HUDEP-2 (cell line): Measurements from ENCODE around the gene ATF7IP2.
"Not testable (repeated sequence)": the region's sequence is repeated elsewhere in the genome, so short reads cannot be mapped to it uniquely, and the experiment has no call there.

Experiments
- DNase-seq, 76 experiments: peaks; one replicate each; lab custom pipeline; 2025; ENCODE audit not compliant: unreplicated experiment in 76 of 76; lab: John Stamatoyannopoulos, UW

The ATF7IP2 gene

DNA sequence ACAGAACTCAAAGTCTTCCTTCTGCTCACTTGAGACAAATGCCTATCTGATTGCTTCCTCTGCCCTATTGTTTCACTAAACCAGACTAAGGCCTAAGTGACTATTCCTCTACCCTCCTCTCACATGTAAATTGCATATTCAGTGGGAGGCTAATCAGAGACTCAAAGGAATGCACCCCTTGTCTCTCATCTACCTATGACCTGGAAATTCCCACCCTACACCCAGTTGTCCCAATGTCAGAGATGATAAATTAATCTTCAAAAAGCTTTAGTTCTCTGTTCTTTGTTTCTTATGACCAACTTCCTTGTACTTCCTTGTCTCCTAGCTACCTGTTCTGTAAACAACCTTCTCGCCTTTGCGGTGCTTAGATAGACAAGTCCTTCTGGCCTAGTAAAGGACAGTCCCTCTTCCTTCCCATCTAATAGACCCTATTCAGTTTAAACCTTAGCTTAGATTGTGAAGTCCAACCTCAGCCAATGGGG is 118.6 kb downstream of the ATF7IP2 start:
- no peak for DNase-seq

DNA sequence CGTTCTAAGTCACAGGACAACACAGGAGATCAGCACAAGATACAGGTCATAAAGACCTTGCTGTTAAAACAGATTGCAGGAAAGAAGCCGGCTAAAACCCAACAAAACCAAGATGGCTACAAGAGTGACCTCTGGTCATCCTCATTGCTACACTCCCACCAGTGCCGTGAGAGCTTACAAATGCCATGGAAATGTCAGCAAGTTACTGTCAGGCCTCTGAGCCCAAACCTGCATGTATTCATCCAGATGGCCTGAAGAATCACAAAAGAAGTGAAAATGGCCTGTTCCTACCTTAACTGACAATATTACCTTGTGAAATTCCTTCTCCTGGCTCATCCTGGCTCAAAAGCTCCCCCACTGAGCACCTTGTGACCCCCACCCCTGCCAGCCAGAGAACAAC is 119.4 kb downstream of the ATF7IP2 start:
- not testable (repeated sequence) for DNase-seq

DNA sequence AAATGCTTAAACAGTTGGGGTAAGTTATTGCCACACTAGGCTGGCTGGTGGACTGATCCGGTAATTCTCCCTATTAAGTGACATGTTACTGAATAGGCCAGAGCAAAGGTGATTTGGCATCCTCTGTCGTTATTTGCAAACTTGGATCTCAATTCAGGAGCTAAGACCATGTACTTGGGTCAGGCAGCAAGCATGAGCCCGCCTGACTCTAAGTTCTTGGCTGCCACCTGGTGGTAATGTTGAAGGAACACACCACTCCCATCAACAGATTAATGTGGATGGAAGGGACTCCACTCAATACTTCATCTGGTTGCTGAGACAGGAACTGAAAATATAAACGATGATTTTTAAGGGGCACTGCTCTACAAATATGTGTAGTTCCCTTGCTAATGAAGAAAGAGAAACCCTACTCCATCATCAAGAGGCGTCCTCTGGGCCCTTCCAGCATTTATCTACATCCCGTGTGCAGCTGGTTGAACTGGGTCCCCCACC is 123.7 kb downstream of the ATF7IP2 start:
- peak in 72 of 76 experiments; percentile 9 to 86 (median 62) for DNase-seq

DNA sequence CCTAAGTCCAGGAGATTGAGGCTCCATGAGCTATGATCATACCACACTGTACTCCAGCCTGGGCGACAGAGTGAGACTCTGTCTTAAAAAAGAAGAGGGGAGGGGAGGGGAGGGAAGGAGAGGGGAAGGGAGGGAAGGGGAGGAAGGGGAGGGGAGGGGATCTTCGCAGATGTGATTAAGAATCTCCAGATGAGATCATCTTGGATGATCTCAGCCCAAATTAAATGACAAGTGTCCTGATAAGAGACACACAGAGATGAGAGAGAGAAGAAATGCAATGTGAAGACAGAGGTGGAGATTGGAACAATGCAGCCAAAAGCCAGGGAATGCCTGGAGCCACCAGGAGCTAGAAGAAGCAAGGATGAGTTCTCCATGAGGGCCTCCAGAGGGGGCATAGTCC is 124.4 kb downstream of the ATF7IP2 start:
- no peak for DNase-seq

DNA sequence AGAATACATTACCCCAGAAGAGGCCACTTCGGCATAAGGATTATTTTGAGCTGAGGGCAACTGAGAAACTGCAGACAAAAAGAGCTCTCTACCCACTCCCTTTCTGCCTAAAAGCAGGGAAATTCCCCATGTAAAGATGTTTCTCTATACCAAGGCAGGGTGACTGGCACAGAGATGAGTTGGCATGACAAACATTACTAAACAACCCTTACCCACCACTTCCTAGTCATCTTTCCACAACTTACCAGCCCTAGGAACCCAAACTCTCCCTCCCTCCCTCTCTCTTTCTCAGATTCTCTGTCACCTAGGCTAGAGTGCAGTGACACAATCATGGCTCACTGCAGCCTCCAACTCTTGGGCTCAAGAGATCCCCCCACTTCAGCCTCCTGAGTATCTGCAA is 126.0 kb downstream of the ATF7IP2 start:
- DNase-seq = no peak

DNA sequence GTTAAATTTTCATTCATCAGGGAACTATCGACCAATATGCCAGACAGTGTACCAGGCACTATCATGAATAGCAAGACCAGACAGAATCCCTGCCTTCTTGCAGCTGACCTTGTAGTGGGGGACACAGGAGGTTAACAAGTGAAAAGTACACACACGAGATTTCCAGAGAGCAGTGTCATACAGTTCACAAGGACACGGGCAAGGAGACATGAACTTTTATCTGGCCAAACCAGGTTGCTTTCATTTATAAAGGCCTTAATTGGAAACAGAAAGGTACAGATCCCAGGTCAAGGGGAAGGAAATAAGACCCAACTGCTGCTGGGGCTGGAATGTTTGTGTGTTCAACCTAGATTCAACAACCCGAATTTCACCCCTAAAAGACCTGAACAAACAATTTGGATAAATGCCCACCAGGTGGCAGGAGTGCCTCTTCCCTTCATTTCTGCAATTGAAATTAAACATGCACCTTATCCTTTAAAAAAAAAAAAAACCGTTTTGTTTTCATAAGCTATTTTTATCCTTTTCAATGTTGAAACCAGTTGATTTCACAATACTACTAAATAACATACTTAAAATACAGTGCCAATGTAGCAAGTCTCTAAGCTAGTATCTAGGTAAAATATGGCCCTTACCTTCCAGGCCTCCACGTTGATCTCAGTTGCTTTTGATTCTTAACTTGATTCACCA is 128.7 kb downstream of the ATF7IP2 start:
- peak in 34 of 76 experiments; percentile 2 to 60 (median 28) for DNase-seq

DNA sequence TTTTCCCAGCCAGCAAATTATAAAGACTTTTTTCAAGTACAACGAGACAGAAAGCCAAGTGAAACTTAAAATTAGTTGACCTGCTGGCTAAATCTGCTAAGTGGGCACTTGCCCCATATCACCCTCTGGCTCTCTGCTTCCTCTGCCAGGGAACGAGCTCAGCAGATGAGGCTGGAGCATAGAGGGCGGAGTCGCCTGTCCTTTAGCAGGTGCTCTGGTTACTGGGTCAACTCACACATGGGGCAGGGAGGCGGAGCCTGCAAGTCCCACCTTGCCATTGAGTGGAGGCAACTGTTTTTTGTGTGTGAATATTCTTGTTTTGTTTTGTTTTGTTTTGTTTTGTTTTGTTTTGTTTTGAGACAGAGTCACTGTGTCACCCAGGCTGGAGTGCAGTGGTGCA is 132.0 kb downstream of the ATF7IP2 start:
- DNase-seq = no peak

DNA sequence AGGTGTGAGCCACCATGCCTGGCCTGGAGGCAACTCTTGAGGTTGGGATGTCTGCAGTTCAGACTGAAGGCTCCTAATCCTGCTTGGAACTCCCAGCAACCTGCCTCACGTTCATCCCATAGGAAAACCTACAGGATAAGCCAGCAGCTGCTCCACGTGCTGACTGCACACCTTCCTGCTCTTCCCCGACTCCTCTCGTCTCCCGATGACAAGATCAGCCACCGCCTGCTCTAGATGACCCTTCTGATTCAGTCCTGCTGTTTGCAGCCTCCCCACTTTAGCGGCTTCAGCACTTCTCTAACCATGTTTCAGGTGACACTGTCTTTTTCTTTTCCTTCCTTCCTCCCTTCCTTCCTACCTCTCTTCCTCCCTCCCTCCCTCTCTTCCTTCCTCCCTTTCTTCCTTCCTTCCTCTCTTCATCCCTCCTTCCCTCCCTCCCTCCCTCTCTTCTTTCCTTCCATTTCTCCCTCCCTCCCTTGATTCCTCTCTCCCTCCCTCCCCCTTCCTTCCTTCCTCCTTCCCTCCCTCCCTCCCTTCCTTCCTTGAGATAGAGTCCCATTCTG is 132.7 kb downstream of the ATF7IP2 start:
- DNase-seq = no peak

DNA sequence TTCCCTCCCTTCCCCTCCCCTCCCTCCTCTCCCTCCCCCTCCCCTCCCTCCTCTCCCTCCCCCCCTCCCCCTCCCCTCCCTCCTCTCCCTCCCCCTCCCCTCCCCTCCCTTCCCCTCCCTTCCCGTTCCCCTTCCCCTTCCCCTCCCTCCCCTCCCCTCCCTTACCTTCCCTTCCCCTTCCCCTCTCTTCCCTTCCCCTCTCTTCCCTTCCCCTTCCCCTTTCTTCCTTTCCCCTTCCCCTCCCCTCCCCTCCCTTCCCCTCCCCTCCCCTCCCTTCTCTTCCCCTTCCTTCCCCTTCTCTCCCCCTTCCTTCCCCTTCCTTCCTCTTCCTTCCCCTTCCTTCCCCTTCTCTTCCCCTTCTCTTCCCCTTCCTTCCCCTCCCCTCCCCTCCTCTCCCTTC is 133.4 kb downstream of the ATF7IP2 start:
- no peak for DNase-seq

DNA sequence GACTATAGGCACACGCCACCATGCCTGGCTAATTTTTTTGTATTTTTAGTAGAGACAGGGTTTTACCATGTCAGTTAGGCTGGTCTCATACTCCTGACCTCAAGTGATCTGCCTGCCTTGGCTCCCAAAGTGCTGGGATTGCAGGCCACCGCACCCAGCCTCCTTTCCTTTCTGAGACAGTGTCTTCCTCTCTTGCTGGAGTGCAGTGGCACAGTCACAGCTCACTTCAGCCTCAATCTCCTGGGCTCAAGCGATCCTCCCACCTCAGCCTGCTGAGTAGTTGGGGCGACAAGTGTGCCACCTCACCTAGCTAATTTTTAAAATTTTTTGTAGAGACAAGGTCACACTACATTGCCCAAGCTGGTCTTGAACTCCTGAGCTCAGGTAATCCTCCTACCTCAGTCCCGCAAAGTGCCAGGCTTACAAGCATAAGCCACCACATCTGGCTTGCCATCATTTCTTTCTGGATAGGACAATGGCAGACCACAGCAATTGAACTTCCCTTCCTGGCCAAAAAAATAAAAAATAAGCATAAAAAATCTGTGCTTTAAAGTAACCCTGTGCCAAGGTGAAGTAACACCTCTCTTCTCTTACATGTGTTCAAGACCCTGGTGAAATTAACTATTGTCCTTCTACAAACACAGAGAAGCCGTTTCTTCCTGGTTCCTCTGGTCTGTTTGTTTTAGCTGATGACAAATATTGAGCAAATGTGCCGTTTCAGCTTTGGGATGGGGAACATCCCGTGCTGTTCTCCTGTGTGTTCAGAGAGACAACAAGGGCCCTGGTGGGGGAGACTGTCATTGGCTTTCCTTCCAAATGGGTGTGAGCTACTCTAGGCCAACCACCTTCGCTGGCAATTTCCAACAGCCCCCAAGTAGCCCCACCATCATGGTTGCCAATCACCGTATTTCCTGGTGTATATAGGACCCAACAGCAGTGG is 134.3 kb downstream of the ATF7IP2 start:
- DNase-seq = no peak

DNA sequence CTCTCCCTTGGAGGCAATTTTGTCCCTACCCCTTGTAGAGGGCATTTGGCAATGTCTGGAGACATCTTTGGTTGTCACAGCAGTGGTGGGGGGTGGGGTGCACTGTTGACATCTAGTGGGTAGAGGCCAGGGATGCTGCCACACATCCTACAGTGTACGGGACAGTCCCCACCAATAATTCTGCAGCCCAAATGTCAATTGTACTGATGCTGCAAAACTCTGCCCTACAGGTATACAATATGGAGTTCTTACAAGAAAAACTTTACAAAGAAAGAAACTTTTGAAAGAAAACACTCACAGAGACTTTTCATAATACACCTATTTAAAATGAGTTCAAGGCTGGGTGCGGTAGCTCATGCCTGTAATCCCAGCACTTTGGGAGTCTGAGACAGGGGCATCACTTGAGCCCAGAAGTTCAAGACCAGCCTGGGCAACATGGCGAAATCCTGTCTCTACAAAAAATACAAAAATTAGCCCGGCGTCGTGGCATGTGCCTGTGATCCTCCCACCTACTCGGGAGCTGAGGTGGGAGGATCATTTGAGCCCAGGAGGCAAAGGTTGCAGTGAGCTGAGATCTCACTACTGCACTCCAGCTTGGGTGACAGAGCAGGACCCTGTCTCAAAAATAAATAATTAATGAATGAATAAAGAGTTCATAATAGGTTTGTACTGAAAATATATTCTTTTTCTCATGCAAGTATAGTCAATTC is 135.2 kb downstream of the ATF7IP2 start:
- no peak for DNase-seq

DNA sequence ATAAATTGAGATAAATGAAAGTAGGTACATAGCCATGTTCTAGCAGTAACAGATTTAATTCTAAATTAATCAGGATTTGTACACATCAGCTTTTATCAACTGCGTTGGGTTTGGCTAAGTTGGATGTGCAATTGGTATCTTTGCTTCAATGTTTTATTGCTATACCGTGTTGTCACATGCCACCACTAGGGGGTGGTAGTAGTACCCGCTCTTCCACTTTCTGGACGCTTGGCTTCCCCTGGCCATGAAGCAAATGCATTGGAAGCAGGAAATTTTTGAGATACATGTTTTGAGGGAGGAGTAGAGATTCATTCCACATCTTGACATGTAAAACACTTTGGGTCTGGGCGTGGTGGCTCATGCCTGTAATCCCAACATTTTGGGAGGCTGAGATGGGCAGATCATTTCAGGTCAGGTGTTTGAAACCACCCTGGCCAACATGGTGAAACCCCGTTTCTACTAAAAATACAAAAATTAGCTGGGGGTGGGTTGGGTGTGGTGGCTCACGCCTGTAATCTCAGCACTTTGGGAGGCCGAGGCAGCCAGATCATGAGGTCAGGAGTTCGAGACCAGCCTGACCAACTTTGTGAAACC is 135.9 kb downstream of the ATF7IP2 start:
- DNase-seq = peak in 60 of 76 experiments; percentile 2 to 73 (median 35)

DNA sequence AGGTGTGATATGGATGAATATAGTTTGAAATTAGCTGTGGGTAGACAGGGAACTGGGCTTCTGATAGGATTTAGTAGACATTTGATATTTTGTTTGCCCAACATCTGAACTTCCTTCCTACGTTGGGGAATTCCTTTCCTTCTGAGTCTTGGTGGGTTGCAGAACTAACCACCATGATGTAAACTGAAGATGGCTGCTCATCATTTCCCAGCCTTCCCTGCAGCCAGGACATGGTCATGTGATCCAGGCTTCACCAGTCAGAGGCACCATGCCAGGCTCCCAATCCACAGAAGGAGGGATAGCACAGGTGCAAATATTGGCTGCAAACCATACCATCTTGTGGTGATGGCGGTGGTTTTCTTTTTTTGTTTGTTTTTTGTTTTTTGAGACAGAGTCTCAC is 137.1 kb downstream of the ATF7IP2 start:
- DNase-seq = no peak

DNA sequence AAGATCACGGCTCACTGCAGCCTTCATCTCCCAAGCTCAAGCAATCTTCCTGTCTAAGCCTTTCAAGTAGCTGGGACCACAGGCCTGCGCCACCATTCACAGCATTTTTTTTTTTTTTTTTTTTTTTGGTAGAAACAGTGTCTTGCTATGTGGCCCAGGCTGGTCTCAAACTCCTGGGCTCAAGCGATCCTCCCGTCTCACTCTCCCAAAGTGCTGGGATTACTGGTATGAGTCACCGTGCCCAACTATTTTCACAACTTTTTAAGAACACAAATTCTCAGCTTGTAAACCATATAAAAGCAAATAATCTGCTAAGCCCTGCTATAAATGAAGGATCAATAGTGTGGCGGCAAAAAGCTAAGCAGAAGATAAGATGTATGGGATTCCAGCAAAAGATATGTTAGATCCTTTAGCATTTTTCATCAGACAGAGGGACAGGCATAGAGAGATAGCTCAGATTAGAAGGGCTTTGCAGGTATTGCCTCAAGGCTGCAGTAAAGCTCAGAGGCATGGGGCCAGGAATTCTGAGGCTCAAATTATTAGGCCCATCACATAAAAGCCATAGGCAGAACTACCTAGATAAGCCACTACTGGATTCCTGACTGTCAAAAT is 139.5 kb downstream of the ATF7IP2 start:
- DNase-seq = no peak

DNA sequence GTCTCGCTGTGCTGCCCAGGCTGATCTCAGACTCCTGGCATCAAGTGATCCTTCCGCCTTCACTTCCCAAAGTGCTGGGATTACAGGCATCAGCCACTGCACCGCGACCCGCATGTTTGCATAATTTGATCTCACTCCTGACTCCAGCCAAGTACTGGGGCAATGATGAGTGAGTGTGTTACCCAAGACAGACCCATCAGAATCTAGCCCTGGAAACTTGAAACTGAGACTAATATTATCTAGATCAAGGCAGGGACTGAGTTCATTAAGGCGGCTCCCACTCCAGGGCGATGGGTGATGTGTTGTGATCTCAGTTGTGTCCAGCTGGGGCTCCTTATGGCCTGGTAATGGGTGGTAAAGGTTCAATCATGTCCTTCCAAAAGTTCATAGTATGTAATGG is 141.1 kb downstream of the ATF7IP2 start:
- DNase-seq = no peak

DNA sequence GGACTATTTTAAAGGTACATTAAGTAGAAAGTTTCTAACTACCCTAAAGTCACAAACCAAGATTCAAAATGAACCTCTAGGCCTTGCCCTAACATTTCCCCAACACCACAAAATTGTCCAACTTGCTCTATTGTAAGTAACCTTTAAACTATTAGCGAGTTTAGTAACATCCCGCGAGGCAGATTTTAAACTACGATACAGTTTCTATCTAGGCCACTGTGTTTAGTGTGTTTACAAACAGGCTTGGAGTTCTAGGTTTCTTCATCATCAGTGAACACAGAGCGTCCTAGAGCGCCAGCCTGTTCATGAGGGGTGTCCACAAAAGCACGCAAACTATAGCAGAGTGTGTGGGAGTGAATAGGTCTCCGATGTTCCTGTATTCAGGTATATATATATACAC is 142.8 kb downstream of the ATF7IP2 start:
- no peak for DNase-seq

DNA sequence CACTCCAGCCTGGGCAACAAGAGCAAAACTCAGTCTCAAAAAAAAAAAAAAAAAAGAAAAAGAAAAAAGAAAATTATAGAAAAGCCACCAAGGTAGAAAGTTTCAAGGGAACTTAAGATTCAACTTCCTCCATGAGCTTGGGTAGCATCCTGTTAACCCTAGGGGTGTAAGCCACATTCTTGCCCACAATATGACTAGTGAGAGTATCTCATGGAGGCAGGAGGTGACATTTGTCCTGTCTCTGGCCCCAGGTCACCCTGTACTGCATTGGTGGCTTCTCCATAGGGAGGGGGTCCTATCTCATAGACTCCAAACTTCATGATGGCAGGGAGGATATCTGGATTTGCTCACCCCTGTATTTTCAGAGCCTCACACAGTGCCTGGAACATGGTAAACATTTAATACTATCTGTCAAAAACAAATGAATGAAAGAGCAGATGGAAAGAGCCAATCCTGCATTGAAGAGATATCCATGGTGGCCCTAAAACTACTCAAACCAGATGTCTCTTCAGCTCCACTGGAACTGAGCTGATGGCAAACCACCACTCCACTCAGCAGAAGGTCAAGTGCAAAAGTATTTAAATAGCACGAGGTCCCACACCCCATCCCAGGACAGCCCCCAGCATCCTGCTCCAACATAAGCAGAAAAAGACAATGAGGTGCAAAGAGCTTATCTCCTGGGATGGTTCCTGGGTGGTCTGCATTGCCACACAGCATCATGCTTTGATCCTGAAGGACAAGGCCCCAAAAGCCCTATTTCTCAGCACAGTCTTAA is 144.2 kb downstream of the ATF7IP2 start:
- no peak for DNase-seq

DNA sequence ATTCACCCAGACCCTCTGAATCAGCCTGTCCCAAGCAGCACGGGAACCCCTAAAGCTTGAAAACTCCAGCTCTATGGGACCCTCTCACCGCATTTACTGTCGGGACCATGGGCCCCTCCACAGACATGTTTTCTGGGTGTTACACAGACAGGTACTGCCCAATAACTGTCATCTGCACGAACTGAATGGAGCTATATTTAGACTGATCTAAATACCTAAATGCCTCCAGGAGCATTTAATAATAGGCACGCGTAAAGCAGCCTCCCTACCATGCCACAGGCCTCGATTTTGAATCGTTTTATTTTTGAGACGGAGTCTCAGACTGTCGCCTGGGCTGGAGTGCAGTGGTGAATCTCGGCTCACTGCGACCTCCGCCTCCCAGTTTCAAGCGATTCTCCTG is 144.8 kb downstream of the ATF7IP2 start:
- DNase-seq = no peak

DNA sequence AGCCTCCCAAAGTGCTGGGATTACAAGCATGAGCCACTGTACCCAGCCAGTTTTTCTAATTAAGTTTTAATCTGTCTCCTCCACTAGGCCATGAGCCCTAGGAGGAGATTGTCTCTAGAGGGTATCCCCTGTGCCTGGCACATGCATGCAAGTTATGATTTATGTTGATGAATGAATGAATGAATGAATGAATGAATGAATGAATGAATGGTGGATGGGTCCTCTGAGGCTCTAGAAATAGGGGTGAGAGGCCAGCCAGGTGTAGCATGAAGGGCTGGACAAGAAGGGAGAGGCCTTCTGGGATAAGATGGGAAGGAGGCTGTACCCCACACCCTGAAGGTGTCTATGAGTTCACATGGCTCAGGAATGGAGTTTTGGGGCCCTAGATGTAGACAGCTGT is 145.7 kb downstream of the ATF7IP2 start:
- no peak for DNase-seq
